HL-60 (cell line): Measurements from ENCODE around the gene TBC1D5.

Experiments
- DNase-seq, 2 experiments: peaks; one replicate each; pipeline ENCODE4 v3.0.0-alpha.2; 2010 to 2020; ENCODE audit warnings: low read depth in 1 of 2, low spot score in 1 of 2
- H3K27ac ChIP-seq: fragments of 250-450 bp; sonication (Bioruptor Pico); replicated peaks from 2 replicates; pipeline ENCODE4 v1.5.1; 2020; ENCODE audit warnings: mild to moderate bottlenecking, moderate library complexity
- H3K27me3 ChIP-seq: fragments of 250-450 bp; sonication (Bioruptor Pico); 2 replicates; pipeline ENCODE4 v1.5.1; 2021; ENCODE audit warnings: mild to moderate bottlenecking, moderate library complexity; ENCODE audit not compliant: insufficient read depth, poor library complexity, severe bottlenecking
- H3K4me3 ChIP-seq: replicated peaks from 2 replicates; pipeline ENCODE4 v1.5.1; 2011; ENCODE audit warnings: mild to moderate bottlenecking, control low read depth, low read length; ENCODE audit not compliant: insufficient read depth
- GABPA ChIP-seq: IDR thresholded peaks from 2 replicates; pipeline ENCODE4 v1.6.1; 2012; ENCODE audit warnings: low read depth
- POLR2AphosphoS5 ChIP-seq: IDR thresholded peaks from 2 replicates; pipeline ENCODE4 v1.6.1; 2012; ENCODE audit warnings: low read depth
- REST ChIP-seq: IDR thresholded peaks from 2 replicates; pipeline ENCODE4 v1.6.1; 2012; ENCODE audit warnings: low read depth; ENCODE audit not compliant: insufficient replicate concordance
- SPI1 ChIP-seq: IDR thresholded peaks from 2 replicates; pipeline ENCODE4 v1.6.1; 2012; ENCODE audit warnings: low read depth, mild to moderate bottlenecking, borderline replicate concordance
- TF ChIP-seq, protein P1 (sequence below): IDR thresholded peaks from one replicate; pipeline ENCODE4 v1.5.1; 2011; ENCODE audit warnings: low read length, control low read depth, inconsistent platforms; ENCODE audit not compliant: insufficient read depth

TBC1D5 gene

DNA sequence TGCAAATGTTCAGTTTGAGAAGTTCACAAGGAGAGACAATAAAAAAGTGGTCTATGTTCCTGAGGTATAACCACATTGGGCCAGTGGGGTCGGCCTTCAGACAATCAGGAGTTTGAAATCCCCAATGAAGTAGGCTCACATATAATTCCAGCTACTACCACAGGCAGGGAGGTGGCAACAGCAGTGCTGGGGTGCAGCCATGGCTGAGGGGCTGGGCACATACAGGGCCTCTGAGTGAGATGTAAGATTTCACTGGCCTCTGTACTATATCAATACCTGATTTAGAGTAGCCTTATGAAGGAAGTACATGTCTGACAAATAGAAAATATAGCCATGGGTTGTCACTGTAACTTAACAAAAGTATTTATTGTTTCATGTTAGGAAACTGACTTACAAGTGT lies 402.2 kb downstream of the TBC1D5 start:
- H3K27me3 ChIP-seq, result no peaks in the 10 kb centered on the region
- DNase-seq, result no peak
- TF ChIP-seq GABPA, result no peak
- TF ChIP-seq, protein P1, sequence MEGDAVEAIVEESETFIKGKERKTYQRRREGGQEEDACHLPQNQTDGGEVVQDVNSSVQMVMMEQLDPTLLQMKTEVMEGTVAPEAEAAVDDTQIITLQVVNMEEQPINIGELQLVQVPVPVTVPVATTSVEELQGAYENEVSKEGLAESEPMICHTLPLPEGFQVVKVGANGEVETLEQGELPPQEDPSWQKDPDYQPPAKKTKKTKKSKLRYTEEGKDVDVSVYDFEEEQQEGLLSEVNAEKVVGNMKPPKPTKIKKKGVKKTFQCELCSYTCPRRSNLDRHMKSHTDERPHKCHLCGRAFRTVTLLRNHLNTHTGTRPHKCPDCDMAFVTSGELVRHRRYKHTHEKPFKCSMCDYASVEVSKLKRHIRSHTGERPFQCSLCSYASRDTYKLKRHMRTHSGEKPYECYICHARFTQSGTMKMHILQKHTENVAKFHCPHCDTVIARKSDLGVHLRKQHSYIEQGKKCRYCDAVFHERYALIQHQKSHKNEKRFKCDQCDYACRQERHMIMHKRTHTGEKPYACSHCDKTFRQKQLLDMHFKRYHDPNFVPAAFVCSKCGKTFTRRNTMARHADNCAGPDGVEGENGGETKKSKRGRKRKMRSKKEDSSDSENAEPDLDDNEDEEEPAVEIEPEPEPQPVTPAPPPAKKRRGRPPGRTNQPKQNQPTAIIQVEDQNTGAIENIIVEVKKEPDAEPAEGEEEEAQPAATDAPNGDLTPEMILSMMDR, result no peak
- no peak for TF ChIP-seq POLR2AphosphoS5
- TF ChIP-seq SPI1, result no peak
- no peak for TF ChIP-seq REST
- H3K4me3 ChIP-seq, result no peak overlapping the region
- H3K27ac ChIP-seq, result no peak overlapping the region

- no peak overlapping the region for H3K27ac ChIP-seq
- TF ChIP-seq SPI1, result no peak
- no peak for DNase-seq
- no peaks in the 10 kb centered on the region for H3K27me3 ChIP-seq
- H3K4me3 ChIP-seq, result no peak overlapping the region
Observed at GRCh38 chr3:17339132-17339575, 403.3 kb downstream of the TBC1D5 start.

DNA sequence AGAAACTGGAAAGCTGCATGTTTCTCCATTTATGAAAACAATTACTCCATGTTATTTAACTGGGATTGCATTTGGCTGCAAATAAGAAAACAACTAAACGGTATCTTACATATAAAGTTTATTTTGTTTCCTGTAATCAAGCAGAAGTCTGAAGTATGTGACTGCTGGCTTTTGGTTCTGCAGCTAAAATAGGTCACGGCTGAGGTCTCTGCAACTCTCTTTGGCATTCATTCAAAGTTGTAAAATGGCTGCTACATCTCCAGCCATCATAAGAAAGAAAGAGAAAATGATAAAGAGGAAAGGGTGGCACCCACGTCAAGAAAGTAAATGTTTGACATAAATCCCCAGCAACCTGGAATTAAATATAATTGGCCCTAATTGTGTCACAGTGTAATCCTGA lies 406.1 kb downstream of the TBC1D5 start:
- no peak for DNase-seq
- H3K27me3 ChIP-seq, result no peaks in the 10 kb centered on the region
- H3K4me3 ChIP-seq, result no peak overlapping the region
- no peak overlapping the region for H3K27ac ChIP-seq
- TF ChIP-seq POLR2AphosphoS5 (no peak), GABPA (no peak), REST (no peak), SPI1 (no peak)
- TF ChIP-seq, protein P1, result no peak

GRCh38 chr3:17333893-17334292 lies 408.5 kb downstream of the TBC1D5 start:
- Histone ChIP-seq H3K27ac (no peak overlapping the region), H3K27me3 (no peaks in the 10 kb centered on the region), H3K4me3 (no peak overlapping the region)
- no peak for TF ChIP-seq REST
- no peak for TF ChIP-seq SPI1
- no peak for TF ChIP-seq POLR2AphosphoS5
- TF ChIP-seq, protein P1, result no peak
- no peak for TF ChIP-seq GABPA
- DNase-seq, result no peak
